Lower leg skin (tissue), 3 donors: ENCODE results near the gene MIPEP.

Source experiments
- CTCF ChIP-seq, 3 donors: fragments of 450-650 bp; IDR thresholded peaks; one replicate each; pipeline ENCODE4 v1.5.1; 2016; ENCODE audit warnings: antibody characterized with exemption in 3 of 3, mild to moderate bottlenecking in 3 of 3, moderate library complexity in 2 of 3
- POLR2A ChIP-seq, 2 donors: fragments of 450-650 bp; IDR thresholded peaks; one replicate each; pipeline ENCODE4 v1.6.1; 2016 to 2017; ENCODE audit warnings: antibody characterized with exemption in 2 of 2, mild to moderate bottlenecking in 1 of 2, moderate library complexity in 1 of 2

- TF ChIP-seq CTCF (IDR thresholded peaks at IDR 0.05) (no peak), POLR2A (IDR thresholded peaks at IDR 0.05) (no peak)
Observed at GRCh38 chr13:23686948-23687347, 202.3 kb downstream of the MIPEP start.
